ENCODE results near the gene CLDN11. TPM values are rescaled to one million over a fixed set of nuclear protein-coding genes. Genes with fewer than 3 reads are reported as not detected.

The CLDN11 gene
- polyA plus RNA-seq, 3 donors: 0.11 TPM; not detected in 2

GRCh38 chr3:170438836-170439235, 20.2 kb downstream of the CLDN11 start:
- no peak overlapping the region for H3K27ac ChIP-seq (ENCODE audit: low read depth in 1 of 2, low read length in 2 of 2)
- H2AFZ ChIP-seq (ENCODE audit: insufficient read depth, low read depth, low read length, poor library complexity, severe bottlenecking): no peak overlapping the region
- peaks cover 2 to 5% (median 2%) of the 10 kb centered on the region in 3 donors for H3K27me3 Mint-ChIP-seq (ENCODE audit: low read depth in 3 of 3)
- H3K9ac ChIP-seq (ENCODE audit: insufficient read depth, low read length, poor library complexity, severe bottlenecking): no peak overlapping the region
- no peaks in the 10 kb centered on the region for H3K4me1 Mint-ChIP-seq
- no peaks in the 10 kb centered on the region for H3K27me3 ChIP-seq (ENCODE audit: control insufficient read depth in 2 of 2, insufficient read depth in 2 of 2, low read length in 2 of 2)
- DNase-seq: no peak
- H3K4me3 Mint-ChIP-seq: no peak overlapping the region
- no peaks in the 10 kb centered on the region for H3K79me2 ChIP-seq (ENCODE audit: insufficient read depth, low read length)
- peaks cover 0 to 3% (median 0%) of the 10 kb centered on the region in 7 donors for H3K9me3 Mint-ChIP-seq
- no peaks in the 10 kb centered on the region for H4K20me1 ChIP-seq (ENCODE audit: insufficient read depth, low read length)
- no CpG with 5 or more reads among the region's 1 CpG for WGBS (ENCODE audit: insufficient coverage)
- TF ChIP-seq CTCF (IDR thresholded peaks at IDR 0.05): no peak
- no peaks in the 10 kb centered on the region for H3K36me3 Mint-ChIP-seq
- no peaks in the 10 kb centered on the region for H3K36me3 ChIP-seq (replicated peaks in 1 of 2; ENCODE audit: control insufficient read depth in 1 of 2, insufficient read depth in 2 of 2, low read length in 2 of 2)
- intact Hi-C loops (cut with micrococcal nuclease): no loop called here
- no peak overlapping the region for H3K4me3 ChIP-seq (replicated peaks in 1 of 3; ENCODE audit: low read depth in 2 of 3, low read length in 3 of 3)
- no peak overlapping the region for H3K4me2 ChIP-seq (replicated peaks; ENCODE audit: extremely low read depth, low read length, poor library complexity, severe bottlenecking)
- no peaks in the 10 kb centered on the region for H3K4me1 ChIP-seq (ENCODE audit: control insufficient read depth in 1 of 2, insufficient read depth in 2 of 2, low read length in 2 of 2)
- H3K27ac Mint-ChIP-seq: no peak overlapping the region
- H3K9me3 ChIP-seq (replicated peaks in 1 of 2; ENCODE audit: control insufficient read depth in 1 of 2, insufficient read depth in 1 of 2, low read length in 2 of 2): no peaks in the 10 kb centered on the region

- Histone ChIP-seq H3K36me3 (replicated peaks in 1 of 2; ENCODE audit: control insufficient read depth in 1 of 2, insufficient read depth in 2 of 2, low read length in 2 of 2) (no peaks in the 10 kb centered on the region), H3K9me3 (replicated peaks in 1 of 2; ENCODE audit: control insufficient read depth in 1 of 2, insufficient read depth in 1 of 2, low read length in 2 of 2) (no peaks in the 10 kb centered on the region), H3K27ac (ENCODE audit: low read depth in 1 of 2, low read length in 2 of 2) (no peak overlapping the region), H3K9ac (ENCODE audit: insufficient read depth, low read length, poor library complexity, severe bottlenecking) (no peak overlapping the region), H3K4me1 (ENCODE audit: control insufficient read depth in 1 of 2, insufficient read depth in 2 of 2, low read length in 2 of 2) (no peaks in the 10 kb centered on the region), H3K4me2 (replicated peaks; ENCODE audit: extremely low read depth, low read length, poor library complexity, severe bottlenecking) (no peak overlapping the region), H4K20me1 (ENCODE audit: insufficient read depth, low read length) (no peaks in the 10 kb centered on the region), H3K4me3 (replicated peaks in 1 of 3; ENCODE audit: low read depth in 2 of 3, low read length in 3 of 3) (no peak overlapping the region), H3K79me2 (ENCODE audit: insufficient read depth, low read length) (no peaks in the 10 kb centered on the region), H3K27me3 (ENCODE audit: control insufficient read depth in 2 of 2, insufficient read depth in 2 of 2, low read length in 2 of 2) (no peaks in the 10 kb centered on the region), H2AFZ (ENCODE audit: insufficient read depth, low read depth, low read length, poor library complexity, severe bottlenecking) (no peak overlapping the region)
- intact Hi-C loops (cut with micrococcal nuclease): no loop called here
- no peak for TF ChIP-seq CTCF (IDR thresholded peaks at IDR 0.05)
- peaks cover 0 to 9% (median 0%) of the 10 kb centered on the region in 7 donors for H3K9me3 Mint-ChIP-seq
- DNase-seq: no peak
- peaks cover 2 to 5% (median 2%) of the 10 kb centered on the region in 3 donors for H3K27me3 Mint-ChIP-seq (ENCODE audit: low read depth in 3 of 3)
- WGBS (ENCODE audit: insufficient coverage): 80% methylated on average over 2 of the region's 2 CpGs
- no peak overlapping the region for H3K27ac Mint-ChIP-seq
- no peak overlapping the region for H3K4me3 Mint-ChIP-seq
- H3K4me1 Mint-ChIP-seq: no peaks in the 10 kb centered on the region
- no peaks in the 10 kb centered on the region for H3K36me3 Mint-ChIP-seq
These were observed 21.7 kb downstream of the CLDN11 start for GRCh38 chr3:170440344-170440743.
